ENCODE results near the gene LRRC38. TPM values are rescaled to one million over a fixed set of nuclear protein-coding genes. Genes with fewer than 3 reads are reported as not detected.

LRRC38 gene
- total and polyA plus RNA-seq, 5 donors, result 0.23 to 3.9 (median 0.36) TPM

- Histone ChIP-seq H3K27me3 (ENCODE audit: control insufficient read depth, insufficient read depth) (no peaks in the 10 kb centered on the region), H3K9me3 (ENCODE audit: control insufficient read depth, low read length) (no peaks in the 10 kb centered on the region), H3K27ac (ENCODE audit: low read length) (no peak overlapping the region), H3K4me1 (ENCODE audit: control insufficient read depth, insufficient read depth, low read length) (no peaks in the 10 kb centered on the region), H3K4me3 (ENCODE audit: low read length) (no peak overlapping the region)
- DNase-seq (peak in 1 of 3 donors; percentile 60), ATAC-seq (no peak)
- WGBS, result 33% methylated on average over 18 of the region's 18 CpGs
- intact Hi-C loops (cut with DNase I), result no loop called here
Measured at GRCh38 chr1:13517193-13517812, 3.5 kb upstream of the LRRC38 start.

- intact Hi-C loops (cut with DNase I), result no loop called here
- Histone ChIP-seq H3K27me3 (ENCODE audit: control insufficient read depth, insufficient read depth) (no peaks in the 10 kb centered on the region), H3K27ac (ENCODE audit: low read length) (no peak overlapping the region), H3K4me3 (ENCODE audit: low read length) (no peak overlapping the region), H3K4me1 (ENCODE audit: control insufficient read depth, insufficient read depth, low read length) (no peaks in the 10 kb centered on the region), H3K9me3 (ENCODE audit: control insufficient read depth, low read length) (no peaks in the 10 kb centered on the region)
- 66% methylated on average over 10 of the region's 10 CpGs for WGBS
- DNase-seq, result no peak
- no peak for ATAC-seq
Measured at GRCh38 chr1:13516606-13517005, 2.8 kb upstream of the LRRC38 start.

- no peak overlapping the region for H3K4me3 ChIP-seq (ENCODE audit: low read length)
- WGBS, result 52% methylated on average over 5 of the region's 5 CpGs
- H3K4me1 ChIP-seq (ENCODE audit: control insufficient read depth, insufficient read depth, low read length), result no peaks in the 10 kb centered on the region
- no peak for DNase-seq
- intact Hi-C loops (cut with DNase I), result no loop called here
- no peak overlapping the region for H3K27ac ChIP-seq (ENCODE audit: low read length)
- no peaks in the 10 kb centered on the region for H3K27me3 ChIP-seq (ENCODE audit: control insufficient read depth, insufficient read depth)
- ATAC-seq, result no peak
- H3K9me3 ChIP-seq (ENCODE audit: control insufficient read depth, low read length), result no peaks in the 10 kb centered on the region
Measured at GRCh38 chr1:13514821-13515220, 1.0 kb upstream of the LRRC38 start.

- Histone ChIP-seq H3K27ac (ENCODE audit: low read length) (no peak overlapping the region), H3K4me3 (ENCODE audit: low read length) (peak overlapping the region; percentile 15), H3K4me1 (ENCODE audit: control insufficient read depth, insufficient read depth, low read length) (no peaks in the 10 kb centered on the region), H3K27me3 (ENCODE audit: control insufficient read depth, insufficient read depth) (no peaks in the 10 kb centered on the region), H3K9me3 (ENCODE audit: control insufficient read depth, low read length) (no peaks in the 10 kb centered on the region)
- WGBS, result 2% methylated on average over 98 of the region's 98 CpGs
- DNase-seq, result no peak
- ATAC-seq, result no peak
- intact Hi-C loops (cut with DNase I), result no loop called here
Measured at GRCh38 chr1:13513063-13513894, 524 bp downstream of the LRRC38 start.

GRCh38 chr1:13512472-13512871 lies 1.3 kb downstream of the LRRC38 start:
- Histone ChIP-seq H3K9me3 (ENCODE audit: control insufficient read depth, low read length) (no peaks in the 10 kb centered on the region), H3K4me3 (ENCODE audit: low read length) (no peak overlapping the region), H3K27me3 (ENCODE audit: control insufficient read depth, insufficient read depth) (no peaks in the 10 kb centered on the region), H3K27ac (ENCODE audit: low read length) (no peak overlapping the region), H3K4me1 (ENCODE audit: control insufficient read depth, insufficient read depth, low read length) (no peaks in the 10 kb centered on the region)
- 7% methylated on average over 10 of the region's 10 CpGs for WGBS
- DNase-seq (no peak), ATAC-seq (no peak)
- intact Hi-C loops (cut with DNase I), result no loop called here

GRCh38 chr1:13510499-13510898 lies 3.3 kb downstream of the LRRC38 start:
- DNase-seq, result no peak
- intact Hi-C loops (cut with DNase I), result no loop called here
- Histone ChIP-seq H3K4me1 (ENCODE audit: control insufficient read depth, insufficient read depth, low read length) (no peaks in the 10 kb centered on the region), H3K4me3 (ENCODE audit: low read length) (no peak overlapping the region), H3K27ac (ENCODE audit: low read length) (no peak overlapping the region), H3K27me3 (ENCODE audit: control insufficient read depth, insufficient read depth) (no peaks in the 10 kb centered on the region), H3K9me3 (ENCODE audit: control insufficient read depth, low read length) (no peaks in the 10 kb centered on the region)
- no peak for ATAC-seq
- WGBS, result 66% methylated on average over 6 of the region's 6 CpGs

GRCh38 chr1:13507075-13507474 lies 6.7 kb downstream of the LRRC38 start:
- no peaks in the 10 kb centered on the region for H3K4me1 ChIP-seq (ENCODE audit: control insufficient read depth, insufficient read depth, low read length)
- no peak for DNase-seq
- WGBS, result 80% methylated on average over 4 of the region's 4 CpGs
- H3K27ac ChIP-seq (ENCODE audit: low read length), result no peak overlapping the region
- ATAC-seq, result no peak
- intact Hi-C loops (cut with DNase I), result no loop called here
- H3K27me3 ChIP-seq (ENCODE audit: control insufficient read depth, insufficient read depth), result no peaks in the 10 kb centered on the region
- no peak overlapping the region for H3K4me3 ChIP-seq (ENCODE audit: low read length)
- no peaks in the 10 kb centered on the region for H3K9me3 ChIP-seq (ENCODE audit: control insufficient read depth, low read length)

- intact Hi-C loops (cut with DNase I), result no loop called here
- Histone ChIP-seq H3K4me1 (ENCODE audit: control insufficient read depth, insufficient read depth, low read length) (no peaks in the 10 kb centered on the region), H3K27ac (ENCODE audit: low read length) (no peak overlapping the region), H3K4me3 (ENCODE audit: low read length) (no peak overlapping the region), H3K27me3 (ENCODE audit: control insufficient read depth, insufficient read depth) (no peaks in the 10 kb centered on the region), H3K9me3 (ENCODE audit: control insufficient read depth, low read length) (no peaks in the 10 kb centered on the region)
- ATAC-seq (no peak), DNase-seq (no peak)
- WGBS, result 23% methylated on average over 8 of the region's 8 CpGs
Measured at GRCh38 chr1:13505020-13505419, 8.8 kb downstream of the LRRC38 start.

GRCh38 chr1:13500806-13501205 lies 13.0 kb downstream of the LRRC38 start:
- no peak for ATAC-seq
- H3K27ac ChIP-seq (ENCODE audit: low read length), result no peak overlapping the region
- H3K4me1 ChIP-seq (ENCODE audit: control insufficient read depth, insufficient read depth, low read length), result no peaks in the 10 kb centered on the region
- 92% methylated on average over 10 of the region's 10 CpGs for WGBS
- H3K4me3 ChIP-seq (ENCODE audit: low read length), result no peak overlapping the region
- H3K9me3 ChIP-seq (ENCODE audit: control insufficient read depth, low read length), result no peaks in the 10 kb centered on the region
- intact Hi-C loops (cut with DNase I), result no loop called here
- DNase-seq, result no peak
- no peaks in the 10 kb centered on the region for H3K27me3 ChIP-seq (ENCODE audit: control insufficient read depth, insufficient read depth)

GRCh38 chr1:13499422-13499821 lies 14.4 kb downstream of the LRRC38 start:
- H3K27ac ChIP-seq (ENCODE audit: low read length), result no peak overlapping the region
- H3K9me3 ChIP-seq (ENCODE audit: control insufficient read depth, low read length), result no peaks in the 10 kb centered on the region
- no peaks in the 10 kb centered on the region for H3K4me1 ChIP-seq (ENCODE audit: control insufficient read depth, insufficient read depth, low read length)
- H3K27me3 ChIP-seq (ENCODE audit: control insufficient read depth, insufficient read depth), result no peaks in the 10 kb centered on the region
- ATAC-seq, result no peak
- DNase-seq, result no peak
- intact Hi-C loops (cut with DNase I), result no loop called here
- no peak overlapping the region for H3K4me3 ChIP-seq (ENCODE audit: low read length)
- WGBS, result 78% methylated on average over 5 of the region's 5 CpGs

- 49% methylated on average over 7 of the region's 7 CpGs for WGBS
- no peaks in the 10 kb centered on the region for H3K27me3 ChIP-seq (ENCODE audit: control insufficient read depth, insufficient read depth)
- no peak for DNase-seq
- no peaks in the 10 kb centered on the region for H3K9me3 ChIP-seq (ENCODE audit: control insufficient read depth, low read length)
- ATAC-seq, result no peak
- no peaks in the 10 kb centered on the region for H3K4me1 ChIP-seq (ENCODE audit: control insufficient read depth, insufficient read depth, low read length)
- no peak overlapping the region for H3K4me3 ChIP-seq (ENCODE audit: low read length)
- no peak overlapping the region for H3K27ac ChIP-seq (ENCODE audit: low read length)
- intact Hi-C loops (cut with DNase I), result no loop called here
Measured at GRCh38 chr1:13498553-13498952, 15.2 kb downstream of the LRRC38 start.
